ENCODE results near the gene KCNH3. TPM values are rescaled to one million over a fixed set of nuclear protein-coding genes. Genes with fewer than 3 reads are reported as not detected.

KCNH3 gene
- total and polyA plus RNA-seq, 2 of the 13 experiments (the other 11 are each of a cell fraction or from before 2014, with no cell fraction given) = 0.01 to 0.07 TPM

DNA sequence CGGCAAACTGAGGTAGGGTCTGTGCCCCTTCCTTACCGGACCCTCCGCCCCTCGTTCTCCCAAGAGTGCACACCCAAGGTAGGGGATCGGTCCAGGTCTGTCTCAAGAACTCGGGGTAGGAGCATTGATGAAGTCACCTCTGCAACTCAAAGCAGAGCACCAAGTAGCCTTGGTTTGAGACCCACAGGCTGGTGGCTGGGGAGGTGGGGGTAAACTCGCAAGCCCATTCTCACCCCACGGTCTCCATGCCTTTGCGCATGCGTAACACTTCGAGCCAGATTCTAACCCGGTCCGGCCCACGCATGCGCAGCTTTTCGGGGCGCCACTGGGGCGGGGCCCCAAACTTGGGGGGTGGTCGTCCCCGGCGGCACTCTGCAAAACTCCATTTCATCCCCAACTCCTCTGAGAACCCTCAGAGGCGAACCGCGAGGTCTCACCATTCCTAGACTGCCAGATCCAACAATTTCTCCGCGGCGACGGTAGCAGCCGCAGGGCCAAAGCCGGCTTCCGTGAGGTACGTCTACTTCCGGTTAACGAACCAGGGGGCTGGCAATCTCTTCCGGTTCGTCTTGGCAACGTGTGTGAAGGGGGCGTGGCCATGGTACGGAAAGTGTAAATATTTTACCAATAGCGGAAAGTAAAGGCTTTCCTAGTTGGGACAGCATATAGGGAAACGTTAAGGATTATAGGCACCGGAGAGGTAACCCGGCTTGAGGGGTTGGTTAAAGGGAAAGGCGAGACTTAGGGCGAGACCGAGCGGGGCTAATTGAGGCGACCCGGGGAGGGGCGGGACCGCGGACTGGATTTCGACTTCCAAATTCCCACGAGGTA is 29.0 kb downstream of the KCNH3 start, which contains the start of gene MCRS1 (continued):
- TF ChIP-seq, protein P1, sequence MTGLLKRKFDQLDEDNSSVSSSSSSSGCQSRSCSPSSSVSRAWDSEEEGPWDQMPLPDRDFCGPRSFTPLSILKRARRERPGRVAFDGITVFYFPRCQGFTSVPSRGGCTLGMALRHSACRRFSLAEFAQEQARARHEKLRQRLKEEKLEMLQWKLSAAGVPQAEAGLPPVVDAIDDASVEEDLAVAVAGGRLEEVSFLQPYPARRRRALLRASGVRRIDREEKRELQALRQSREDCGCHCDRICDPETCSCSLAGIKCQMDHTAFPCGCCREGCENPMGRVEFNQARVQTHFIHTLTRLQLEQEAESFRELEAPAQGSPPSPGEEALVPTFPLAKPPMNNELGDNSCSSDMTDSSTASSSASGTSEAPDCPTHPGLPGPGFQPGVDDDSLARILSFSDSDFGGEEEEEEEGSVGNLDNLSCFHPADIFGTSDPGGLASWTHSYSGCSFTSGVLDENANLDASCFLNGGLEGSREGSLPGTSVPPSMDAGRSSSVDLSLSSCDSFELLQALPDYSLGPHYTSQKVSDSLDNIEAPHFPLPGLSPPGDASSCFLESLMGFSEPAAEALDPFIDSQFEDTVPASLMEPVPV (CRISPR knock-in tag; IDR thresholded peaks at IDR 0.05) = no peak
- TF ChIP-seq PBX2 (CRISPR knock-in tag; IDR thresholded peaks at IDR 0.05) (no peak), MNT (IDR thresholded peaks at IDR 0.05) (peak; percentile 82), IRF1 (CRISPR knock-in tag; IDR thresholded peaks at IDR 0.05; ENCODE audit: low read depth) (no peak), FOXJ3 (CRISPR knock-in tag; IDR thresholded peaks at IDR 0.05; ENCODE audit: borderline replicate concordance) (no peak; the same call in 1 of the 2 replicates), AGO1 (IDR thresholded peaks at IDR 0.05; ENCODE audit: low read depth, low read length, poor library complexity, severe bottlenecking) (no peak), ZNF569 (CRISPR knock-in tag; IDR thresholded peaks at IDR 0.05; ENCODE audit: borderline replicate concordance) (peak; percentile 74; the same call in 1 of the 2 replicates), SOX5 (CRISPR knock-in tag; IDR thresholded peaks at IDR 0.05; ENCODE audit: borderline replicate concordance) (peak; percentile 44; the same call in 1 of the 2 replicates), PRDM15 (CRISPR knock-in tag; IDR thresholded peaks at IDR 0.05) (no peak), ZNF124 (CRISPR knock-in tag; IDR thresholded peaks at IDR 0.05) (peak; percentile 94; the same call in 1 of the 2 replicates), YEATS2 (CRISPR knock-in tag; IDR thresholded peaks at IDR 0.05; ENCODE audit: borderline replicate concordance) (peak; percentile 88; the same call in 1 of the 2 replicates), NKX3-1 (CRISPR knock-in tag; IDR thresholded peaks at IDR 0.05) (no peak), ZNF75D (CRISPR knock-in tag; IDR thresholded peaks at IDR 0.05; ENCODE audit: borderline replicate concordance) (no peak), MEF2D (CRISPR knock-in tag; IDR thresholded peaks at IDR 0.05) (no peak), HES4 (CRISPR knock-in tag; IDR thresholded peaks at IDR 0.05; ENCODE audit: borderline replicate concordance) (no peak)
- TF ChIP-seq, protein P2, sequence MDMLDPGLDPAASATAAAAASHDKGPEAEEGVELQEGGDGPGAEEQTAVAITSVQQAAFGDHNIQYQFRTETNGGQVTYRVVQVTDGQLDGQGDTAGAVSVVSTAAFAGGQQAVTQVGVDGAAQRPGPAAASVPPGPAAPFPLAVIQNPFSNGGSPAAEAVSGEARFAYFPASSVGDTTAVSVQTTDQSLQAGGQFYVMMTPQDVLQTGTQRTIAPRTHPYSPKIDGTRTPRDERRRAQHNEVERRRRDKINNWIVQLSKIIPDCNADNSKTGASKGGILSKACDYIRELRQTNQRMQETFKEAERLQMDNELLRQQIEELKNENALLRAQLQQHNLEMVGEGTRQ (IDR thresholded peaks at IDR 0.05; ENCODE audit: low read depth, low read length) = no peak
- TF ChIP-seq, protein P2 (CRISPR knock-in tag; IDR thresholded peaks at IDR 0.05; ENCODE audit: borderline replicate concordance) = no peak; the same call in 1 of the 2 replicates

All from HepG2 (cell line).